Measurements from ENCODE around the gene EXOC6B.
"Not testable (repeated sequence)": the region's sequence is repeated elsewhere in the genome, so short reads cannot be mapped to it uniquely, and the experiment has no call there.

EXOC6B gene

GRCh38 chr2:72548081-72548764 lies 277.6 kb downstream of the EXOC6B start:
- Histone ChIP-seq H3K4me3 (ENCODE audit: low read length in 2 of 2) (no peak overlapping the region), H3K9me3 (ENCODE audit: control insufficient read depth in 2 of 2, low read length in 2 of 2) (no peaks in the 10 kb centered on the region), H3K27me3 (ENCODE audit: control insufficient read depth in 1 of 2, insufficient read depth in 2 of 2, low read length in 2 of 2) (no peaks in the 10 kb centered on the region), H3K27ac (ENCODE audit: low read length) (no peak overlapping the region), H3K9ac (ENCODE audit: low read length in 2 of 2) (no peak overlapping the region), H3K36me3 (ENCODE audit: control insufficient read depth in 2 of 2, insufficient read depth in 2 of 2, low read length in 2 of 2) (no peaks in the 10 kb centered on the region), H3K4me1 (ENCODE audit: control insufficient read depth, insufficient read depth, low read length) (no peaks in the 10 kb centered on the region)

- Histone ChIP-seq H3K4me3 (ENCODE audit: low read length in 2 of 2) (no peak overlapping the region), H3K36me3 (ENCODE audit: control insufficient read depth in 2 of 2, insufficient read depth in 2 of 2, low read length in 2 of 2) (no peaks in the 10 kb centered on the region), H3K27me3 (ENCODE audit: control insufficient read depth in 1 of 2, insufficient read depth in 2 of 2, low read length in 2 of 2) (no peaks in the 10 kb centered on the region)
Observed at GRCh38 chr2:72545790-72546189, 280.0 kb downstream of the EXOC6B start.

GRCh38 chr2:72544554-72544953 lies 281.3 kb downstream of the EXOC6B start:
- H3K27me3 ChIP-seq (ENCODE audit: control insufficient read depth in 1 of 2, insufficient read depth in 2 of 2, low read length in 2 of 2): no peaks in the 10 kb centered on the region
- H3K9me3 ChIP-seq (ENCODE audit: control insufficient read depth in 2 of 2, low read length in 2 of 2): no peaks in the 10 kb centered on the region
- no peak overlapping the region for H3K27ac ChIP-seq (ENCODE audit: low read length)
- H3K4me1 ChIP-seq (ENCODE audit: control insufficient read depth, insufficient read depth, low read length): no peaks in the 10 kb centered on the region
- no peak overlapping the region for H3K9ac ChIP-seq (ENCODE audit: low read length in 2 of 2)
- no peaks in the 10 kb centered on the region for H3K36me3 ChIP-seq (ENCODE audit: control insufficient read depth in 2 of 2, insufficient read depth in 2 of 2, low read length in 2 of 2)
- H3K4me3 ChIP-seq (ENCODE audit: low read length in 2 of 2): no peak overlapping the region

More at GRCh38 chr2:72545790-72546189, 280.0 kb downstream of the EXOC6B start:
- no peak overlapping the region for H3K9ac ChIP-seq (ENCODE audit: low read length in 2 of 2)
- H3K4me1 ChIP-seq (ENCODE audit: control insufficient read depth, insufficient read depth, low read length): no peaks in the 10 kb centered on the region
- no peaks in the 10 kb centered on the region for H3K9me3 ChIP-seq (ENCODE audit: control insufficient read depth in 2 of 2, low read length in 2 of 2)
- no peak overlapping the region for H3K27ac ChIP-seq (ENCODE audit: low read length)

- no peak overlapping the region for H3K9ac ChIP-seq (ENCODE audit: low read length in 2 of 2)
- no peak overlapping the region for H3K27ac ChIP-seq (ENCODE audit: low read length)
- no peaks in the 10 kb centered on the region for H3K36me3 ChIP-seq (ENCODE audit: control insufficient read depth in 2 of 2, insufficient read depth in 2 of 2, low read length in 2 of 2)
- no peaks in the 10 kb centered on the region for H3K9me3 ChIP-seq (ENCODE audit: control insufficient read depth in 2 of 2, low read length in 2 of 2)
- no peaks in the 10 kb centered on the region for H3K27me3 ChIP-seq (ENCODE audit: control insufficient read depth in 1 of 2, insufficient read depth in 2 of 2, low read length in 2 of 2)
- H3K4me1 ChIP-seq (ENCODE audit: control insufficient read depth, insufficient read depth, low read length): no peaks in the 10 kb centered on the region
- no peak overlapping the region for H3K4me3 ChIP-seq (ENCODE audit: low read length in 2 of 2)
Observed at GRCh38 chr2:72543497-72544216, 282.2 kb downstream of the EXOC6B start.

GRCh38 chr2:72539071-72539552 lies 286.7 kb downstream of the EXOC6B start:
- no peaks in the 10 kb centered on the region for H3K27me3 ChIP-seq (ENCODE audit: control insufficient read depth in 1 of 2, insufficient read depth in 2 of 2, low read length in 2 of 2)
- H3K9me3 ChIP-seq (ENCODE audit: control insufficient read depth in 2 of 2, low read length in 2 of 2): no peaks in the 10 kb centered on the region
- no peak overlapping the region for H3K27ac ChIP-seq (ENCODE audit: low read length)
- no peaks in the 10 kb centered on the region for H3K36me3 ChIP-seq (ENCODE audit: control insufficient read depth in 2 of 2, insufficient read depth in 2 of 2, low read length in 2 of 2)
- H3K9ac ChIP-seq (ENCODE audit: low read length in 2 of 2): no peak overlapping the region
- no peak overlapping the region for H3K4me3 ChIP-seq (ENCODE audit: low read length in 2 of 2)
- H3K4me1 ChIP-seq (ENCODE audit: control insufficient read depth, insufficient read depth, low read length): no peaks in the 10 kb centered on the region

GRCh38 chr2:72538486-72538885 lies 287.3 kb downstream of the EXOC6B start:
- H3K4me3 ChIP-seq (ENCODE audit: low read length in 2 of 2): no peak overlapping the region
- no peaks in the 10 kb centered on the region for H3K4me1 ChIP-seq (ENCODE audit: control insufficient read depth, insufficient read depth, low read length)
- no peak overlapping the region for H3K27ac ChIP-seq (ENCODE audit: low read length)
- no peak overlapping the region for H3K9ac ChIP-seq (ENCODE audit: low read length in 2 of 2)
- no peaks in the 10 kb centered on the region for H3K36me3 ChIP-seq (ENCODE audit: control insufficient read depth in 2 of 2, insufficient read depth in 2 of 2, low read length in 2 of 2)
- H3K27me3 ChIP-seq (ENCODE audit: control insufficient read depth in 1 of 2, insufficient read depth in 2 of 2, low read length in 2 of 2): no peaks in the 10 kb centered on the region
- H3K9me3 ChIP-seq (ENCODE audit: control insufficient read depth in 2 of 2, low read length in 2 of 2): no peaks in the 10 kb centered on the region

GRCh38 chr2:72535586-72535985 lies 290.2 kb downstream of the EXOC6B start:
- not testable (repeated sequence) for H3K36me3 ChIP-seq (ENCODE audit: control insufficient read depth in 2 of 2, insufficient read depth in 2 of 2, low read length in 2 of 2); H3K4me3 ChIP-seq (ENCODE audit: low read length in 2 of 2); H3K9me3 ChIP-seq (ENCODE audit: control insufficient read depth in 2 of 2, low read length in 2 of 2); H3K27me3 ChIP-seq (ENCODE audit: control insufficient read depth in 1 of 2, insufficient read depth in 2 of 2, low read length in 2 of 2); H3K9ac ChIP-seq (ENCODE audit: low read length in 2 of 2); H3K4me1 ChIP-seq (ENCODE audit: control insufficient read depth, insufficient read depth, low read length); H3K27ac ChIP-seq (ENCODE audit: low read length)

GRCh38 chr2:72533765-72534164 lies 292.1 kb downstream of the EXOC6B start:
- no peak overlapping the region for H3K27ac ChIP-seq (ENCODE audit: low read length)
- H3K9me3 ChIP-seq (ENCODE audit: control insufficient read depth in 2 of 2, low read length in 2 of 2): no peaks in the 10 kb centered on the region
- no peaks in the 10 kb centered on the region for H3K36me3 ChIP-seq (ENCODE audit: control insufficient read depth in 2 of 2, insufficient read depth in 2 of 2, low read length in 2 of 2)
- H3K4me1 ChIP-seq (ENCODE audit: control insufficient read depth, insufficient read depth, low read length): no peaks in the 10 kb centered on the region
- no peak overlapping the region for H3K4me3 ChIP-seq (ENCODE audit: low read length in 2 of 2)
- H3K27me3 ChIP-seq (ENCODE audit: control insufficient read depth in 1 of 2, insufficient read depth in 2 of 2, low read length in 2 of 2): no peaks in the 10 kb centered on the region
- H3K9ac ChIP-seq (ENCODE audit: low read length in 2 of 2): no peak overlapping the region

GRCh38 chr2:72527424-72527823 lies 298.4 kb downstream of the EXOC6B start:
- no peaks in the 10 kb centered on the region for H3K4me1 ChIP-seq (ENCODE audit: control insufficient read depth, insufficient read depth, low read length)
- H3K9me3 ChIP-seq (ENCODE audit: control insufficient read depth in 2 of 2, low read length in 2 of 2): no peaks in the 10 kb centered on the region
- H3K36me3 ChIP-seq (ENCODE audit: control insufficient read depth in 2 of 2, insufficient read depth in 2 of 2, low read length in 2 of 2): no peaks in the 10 kb centered on the region
- H3K27me3 ChIP-seq (ENCODE audit: control insufficient read depth in 1 of 2, insufficient read depth in 2 of 2, low read length in 2 of 2): no peaks in the 10 kb centered on the region
- H3K9ac ChIP-seq (ENCODE audit: low read length in 2 of 2): no peak overlapping the region
- no peak overlapping the region for H3K4me3 ChIP-seq (ENCODE audit: low read length in 2 of 2)
- H3K27ac ChIP-seq (ENCODE audit: low read length): no peak overlapping the region

- Histone ChIP-seq H3K36me3 (ENCODE audit: control insufficient read depth in 2 of 2, insufficient read depth in 2 of 2, low read length in 2 of 2) (no peaks in the 10 kb centered on the region), H3K4me1 (ENCODE audit: control insufficient read depth, insufficient read depth, low read length) (no peaks in the 10 kb centered on the region), H3K4me3 (ENCODE audit: low read length in 2 of 2) (no peak overlapping the region), H3K9ac (ENCODE audit: low read length in 2 of 2) (no peak overlapping the region), H3K27me3 (ENCODE audit: control insufficient read depth in 1 of 2, insufficient read depth in 2 of 2, low read length in 2 of 2) (no peaks in the 10 kb centered on the region), H3K9me3 (ENCODE audit: control insufficient read depth in 2 of 2, low read length in 2 of 2) (no peaks in the 10 kb centered on the region), H3K27ac (ENCODE audit: low read length) (no peak overlapping the region)
Observed at GRCh38 chr2:72526623-72527022, 299.2 kb downstream of the EXOC6B start.

GRCh38 chr2:72524071-72524470 lies 301.8 kb downstream of the EXOC6B start:
- Histone ChIP-seq H3K4me1 (ENCODE audit: control insufficient read depth, insufficient read depth, low read length) (no peaks in the 10 kb centered on the region), H3K4me3 (ENCODE audit: low read length in 2 of 2) (no peak overlapping the region), H3K27me3 (ENCODE audit: control insufficient read depth in 1 of 2, insufficient read depth in 2 of 2, low read length in 2 of 2) (no peaks in the 10 kb centered on the region), H3K27ac (ENCODE audit: low read length) (no peak overlapping the region), H3K36me3 (ENCODE audit: control insufficient read depth in 2 of 2, insufficient read depth in 2 of 2, low read length in 2 of 2) (no peaks in the 10 kb centered on the region), H3K9me3 (ENCODE audit: control insufficient read depth in 2 of 2, low read length in 2 of 2) (no peaks in the 10 kb centered on the region), H3K9ac (ENCODE audit: low read length in 2 of 2) (no peak overlapping the region)

Data from stomach smooth muscle (tissue), 2 donors.